Neuronal stem cell (in vitro differentiated cells): ENCODE data around the gene DUSP9. TPM values are rescaled to one million over a fixed set of nuclear protein-coding genes. Genes with fewer than 3 reads are reported as not detected.

Source experiments
- DNase-seq: peaks from one replicate; pipeline ENCODE4 v3.0.0-alpha.2; 2013; ENCODE audit warnings: low spot score
- H2AFZ ChIP-seq: one replicate; pipeline ENCODE4 v1.6.1; 2013; ENCODE audit warnings: mild to moderate bottlenecking, low read length, inconsistent platforms
- H2AK5ac ChIP-seq: 2 replicates; pipeline ENCODE4 v1.6.1; 2013; ENCODE audit warnings: low read depth, mild to moderate bottlenecking, inconsistent platforms, low read length, moderate library complexity, mixed read lengths
- H2BK120ac ChIP-seq: 2 replicates; pipeline ENCODE4 v1.6.1; 2013; ENCODE audit warnings: low read depth, mild to moderate bottlenecking, inconsistent platforms, low read length, moderate library complexity, mixed read lengths
- H2BK12ac ChIP-seq: one replicate; pipeline ENCODE4 v1.6.1; 2013; ENCODE audit warnings: low read length, inconsistent platforms
- H2BK15ac ChIP-seq: 2 replicates; pipeline ENCODE4 v1.6.1; 2013; ENCODE audit warnings: mild to moderate bottlenecking, low read length, inconsistent platforms, mixed read lengths
- H2BK5ac ChIP-seq: one replicate; pipeline ENCODE4 v1.6.1; 2013; ENCODE audit warnings: inconsistent platforms, mild to moderate bottlenecking, low read length, moderate library complexity
- H3K14ac ChIP-seq: one replicate; pipeline ENCODE4 v1.6.1; 2013; ENCODE audit warnings: low read length, inconsistent platforms
- H3K18ac ChIP-seq: 2 replicates; pipeline ENCODE4 v1.6.1; 2013; ENCODE audit warnings: low read length, inconsistent platforms
- H3K23ac ChIP-seq: 2 replicates; pipeline ENCODE4 v1.6.1; 2013; ENCODE audit warnings: low read depth, mild to moderate bottlenecking, mixed read lengths, low read length, inconsistent platforms; ENCODE audit not compliant: poor library complexity
- H3K27ac ChIP-seq: replicated peaks from 3 replicates; pipeline ENCODE4 v1.5.1; 2013; ENCODE audit warnings: low read length, inconsistent platforms
- H3K27me3 ChIP-seq, 3 experiments: 2 replicates each; pipeline ENCODE4 v1.6.1; 2013; ENCODE audit warnings: low read length in 3 of 3, mild to moderate bottlenecking in 2 of 3, inconsistent platforms in 1 of 3, low read depth in 1 of 3, mixed read lengths in 1 of 3, moderate library complexity in 1 of 3; ENCODE audit not compliant: control insufficient read depth in 3 of 3, insufficient read depth in 3 of 3
- H3K36me3 ChIP-seq, 2 donors: replicated peaks in 1 of 2; 2 replicates each; pipeline ENCODE4 v1.6.1; 2013; ENCODE audit warnings: low read length in 2 of 2; ENCODE audit not compliant: control insufficient read depth in 2 of 2, insufficient read depth in 2 of 2
- H3K4ac ChIP-seq: 2 replicates; pipeline ENCODE4 v1.6.1; 2013; ENCODE audit warnings: inconsistent platforms, mild to moderate bottlenecking, low read length, moderate library complexity
- H3K4me1 ChIP-seq, 2 donors: 1 replicate in 1 of 2; 2 replicates in 1 of 2; pipeline ENCODE4 v1.6.1; 2013; ENCODE audit warnings: low read length in 2 of 2, low read depth in 1 of 2; ENCODE audit not compliant: control insufficient read depth in 2 of 2, insufficient read depth in 1 of 2
- H3K4me2 ChIP-seq: one replicate; pipeline ENCODE4 v1.6.1; 2013; ENCODE audit warnings: mild to moderate bottlenecking, low read length, inconsistent platforms; ENCODE audit not compliant: insufficient read depth, poor library complexity, severe bottlenecking
- H3K4me3 ChIP-seq, 2 donors: 2 replicates each; pipeline ENCODE4 v1.5.1; 2013; ENCODE audit warnings: low read length in 2 of 2, mild to moderate bottlenecking in 2 of 2, inconsistent platforms in 1 of 2, moderate library complexity in 1 of 2
- H3K79me1 ChIP-seq: one replicate; pipeline ENCODE4 v1.6.1; 2013; ENCODE audit warnings: low read depth, mild to moderate bottlenecking, inconsistent platforms, low read length, moderate library complexity
- H3K9ac ChIP-seq: one replicate; pipeline ENCODE4 v1.6.1; 2013; ENCODE audit warnings: mild to moderate bottlenecking, low read depth, low read length, inconsistent platforms; ENCODE audit not compliant: poor library complexity
- H3K9me3 ChIP-seq, 2 donors: replicated peaks in 1 of 2; 2 replicates each; pipeline versions ENCODE3 to v1.6.1; 2013; ENCODE audit warnings: low read length in 2 of 2, mild to moderate bottlenecking in 2 of 2, inconsistent platforms in 1 of 2, low read depth in 1 of 2, mixed read lengths in 1 of 2, moderate library complexity in 1 of 2; ENCODE audit not compliant: control insufficient read depth in 2 of 2, insufficient read depth in 1 of 2
- H4K8ac ChIP-seq: one replicate; pipeline ENCODE4 v1.6.1; 2013; ENCODE audit warnings: low read depth, mild to moderate bottlenecking, inconsistent platforms, low read length, moderate library complexity
- H4K91ac ChIP-seq: one replicate; pipeline ENCODE4 v1.6.1; 2013; ENCODE audit warnings: low read length, low read depth, mild to moderate bottlenecking, inconsistent platforms; ENCODE audit not compliant: poor library complexity
- WGBS, 2 donors: extraction: QIAGEN DNeasy Blood & Tissue Kit; methylation state at CpG; one replicate each; pipeline ENCODE4 v1.1.7; 2013; ENCODE audit warnings: missing lambda C conversion rate in 2 of 2, mixed read lengths in 1 of 2; ENCODE audit not compliant: insufficient read length in 2 of 2, insufficient replicate concordance in 1 of 2; ENCODE audit errors: extremely low coverage in 2 of 2; 5-methylcytosine and 5-hydroxymethylcytosine counted together
- polyA plus RNA-seq, 2 experiments: library from polyadenylated mRNA; stranded (reverse); fragments of 200-250 nt; gene quantifications; one replicate each; pipeline ENCODE4 v1.2.3, GENCODE V29; 2013

The DUSP9 gene, protein sequence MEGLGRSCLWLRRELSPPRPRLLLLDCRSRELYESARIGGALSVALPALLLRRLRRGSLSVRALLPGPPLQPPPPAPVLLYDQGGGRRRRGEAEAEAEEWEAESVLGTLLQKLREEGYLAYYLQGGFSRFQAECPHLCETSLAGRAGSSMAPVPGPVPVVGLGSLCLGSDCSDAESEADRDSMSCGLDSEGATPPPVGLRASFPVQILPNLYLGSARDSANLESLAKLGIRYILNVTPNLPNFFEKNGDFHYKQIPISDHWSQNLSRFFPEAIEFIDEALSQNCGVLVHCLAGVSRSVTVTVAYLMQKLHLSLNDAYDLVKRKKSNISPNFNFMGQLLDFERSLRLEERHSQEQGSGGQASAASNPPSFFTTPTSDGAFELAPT
- 1.5 TPM for polyA plus RNA-seq (2013, experiment 1 of 2)
- polyA plus RNA-seq (2013, experiment 2 of 2) = 1.4 TPM

DNA sequence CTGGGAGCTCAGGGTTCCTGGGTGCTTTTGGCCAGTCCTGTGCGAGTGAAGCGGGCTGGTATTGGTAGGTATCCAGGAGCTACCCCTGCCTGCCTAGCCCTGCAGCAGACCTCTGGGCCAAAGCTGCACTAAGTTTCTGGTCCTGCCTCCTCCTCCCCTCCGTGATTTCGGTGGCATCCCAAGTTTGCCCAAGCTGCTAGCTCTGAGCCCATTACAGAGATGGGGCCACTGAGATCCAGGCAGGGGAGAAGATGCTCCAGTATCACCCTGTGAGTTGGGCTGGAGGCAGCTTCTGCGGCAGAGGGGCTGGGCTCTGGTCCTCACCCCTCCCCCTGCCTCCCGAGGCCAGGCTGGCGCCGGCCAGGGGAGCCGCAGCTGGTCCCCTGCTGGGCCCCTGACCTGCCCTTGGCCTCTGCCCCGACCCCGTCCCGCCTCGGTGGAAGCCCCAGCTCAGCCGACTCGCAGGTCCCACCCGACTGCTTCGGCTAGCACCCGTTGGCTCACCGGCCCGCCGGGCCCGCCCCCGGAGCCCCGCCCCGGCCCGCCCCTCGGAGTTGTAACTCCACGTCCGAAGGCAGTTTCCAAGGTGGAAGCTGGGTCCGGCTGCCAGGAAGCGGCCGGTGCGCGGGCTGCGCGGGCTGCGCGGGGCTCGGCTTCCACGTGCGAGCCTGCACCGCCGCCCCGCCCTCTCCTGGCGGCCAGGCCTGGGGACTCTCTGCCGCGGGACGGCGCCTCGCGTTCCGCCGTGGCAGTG lies at the start of gene DUSP9:
Gene DUSP9, plus strand, starts transcription at position 584 of the 754 bp plus-strand sequence. CDS start 751 bp downstream, outside the sequence.
- H3K79me1 ChIP-seq = no peaks in the 10 kb centered on the region
- no peak within 1 kb of the TSS for H4K91ac ChIP-seq
- H2AK5ac ChIP-seq = no peak within 1 kb of the TSS
- no peak for DNase-seq
- H3K4me1 ChIP-seq = peaks cover 5 to 10% of the 10 kb centered on the region in 2 donors
- no peak within 1 kb of the TSS for H2BK120ac ChIP-seq
- H3K23ac ChIP-seq = no peak within 1 kb of the TSS
- H3K9ac ChIP-seq = peak within 1 kb of the TSS; percentile 44
- H3K9me3 ChIP-seq = no peaks in the 10 kb centered on the region
- H2AFZ ChIP-seq = peak within 1 kb of the TSS; percentile 59
- H4K8ac ChIP-seq = no peak within 1 kb of the TSS
- no peak within 1 kb of the TSS for H2BK15ac ChIP-seq
- H2BK12ac ChIP-seq = no peak within 1 kb of the TSS
- H3K14ac ChIP-seq = no peak within 1 kb of the TSS
- H3K27ac ChIP-seq = no peak within 1 kb of the TSS
- H3K36me3 ChIP-seq = no peaks in the 10 kb centered on the region
- no peak within 1 kb of the TSS for H3K4ac ChIP-seq
- H2BK5ac ChIP-seq = no peak within 1 kb of the TSS
- peaks cover 7 to 66% (median 64%) of the 10 kb centered on the region in 3 experiments for H3K27me3 ChIP-seq
- no CpG with 5 or more reads among the region's 53 CpGs for WGBS, 2 donors
- no peak within 1 kb of the TSS for H3K4me3 ChIP-seq
- H3K4me2 ChIP-seq = peak within 1 kb of the TSS; percentile 49
- peak within 1 kb of the TSS; percentile 38 for H3K18ac ChIP-seq

DNA sequence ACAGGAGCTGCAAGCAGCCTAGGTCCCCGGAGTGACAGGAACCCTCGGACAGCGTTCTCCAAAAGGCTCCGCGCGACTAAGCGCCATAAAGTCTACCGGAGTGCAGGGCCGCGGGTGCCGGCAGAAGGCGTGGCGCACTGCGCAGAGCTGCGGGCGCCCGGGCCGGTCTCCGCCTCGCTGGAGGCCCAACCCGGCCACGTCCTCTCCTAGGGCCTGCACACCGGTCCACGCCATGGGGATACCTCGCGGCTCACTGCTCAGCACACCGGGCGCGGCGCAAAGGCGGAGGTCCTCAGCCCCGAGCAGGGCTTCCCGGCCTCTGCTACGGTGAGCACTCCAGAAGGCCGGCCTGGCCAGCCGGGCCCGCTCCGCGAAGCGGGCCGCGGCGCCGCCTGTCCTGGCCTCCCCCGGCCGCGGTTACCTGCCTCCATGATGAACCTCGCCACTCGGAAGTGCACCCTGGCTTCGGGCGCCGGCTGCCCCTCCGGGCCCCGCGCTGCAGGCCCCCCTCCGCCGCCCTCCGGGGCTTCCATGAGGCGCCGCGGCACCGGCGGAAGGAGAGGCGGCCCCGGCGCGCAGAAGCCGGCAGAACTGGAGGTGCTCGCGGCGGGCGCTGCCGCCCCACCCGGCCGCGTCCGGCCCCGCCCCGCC lies 48.3 kb upstream of the DUSP9 start, which contains the start of gene CCNQ:
Gene CCNQ, minus strand, starts transcription at position 599 of the 651 bp plus-strand sequence. Its CDS starts 66 bp downstream, at position 533.
- H3K36me3 ChIP-seq = peaks cover 2 to 11% of the 10 kb centered on the region in 2 donors
- H2BK15ac ChIP-seq = no peak within 1 kb of the TSS
- H2BK5ac ChIP-seq = no peak within 1 kb of the TSS
- no peaks in the 10 kb centered on the region for H3K4me1 ChIP-seq
- H3K18ac ChIP-seq = peak within 1 kb of the TSS; percentile 83
- H3K9ac ChIP-seq = peak within 1 kb of the TSS; percentile 93
- no peak within 1 kb of the TSS for H2BK120ac ChIP-seq
- peak within 1 kb of the TSS; percentile 67 to 95 for H3K4me3 ChIP-seq
- H3K9me3 ChIP-seq = peaks cover 0 to 4% of the 10 kb centered on the region in 2 donors
- no peak within 1 kb of the TSS for H2BK12ac ChIP-seq
- H2AFZ ChIP-seq = peak within 1 kb of the TSS; percentile 84
- WGBS, 2 donors = no CpG with 5 or more reads among the region's 79 CpGs
- no peak within 1 kb of the TSS for H3K23ac ChIP-seq
- no peak within 1 kb of the TSS for H4K8ac ChIP-seq
- peaks cover 6% of the 10 kb centered on the region for H3K79me1 ChIP-seq
- H3K27me3 ChIP-seq = peaks cover 0 to 19% (median 0%) of the 10 kb centered on the region in 3 experiments
- no peak within 1 kb of the TSS for H3K27ac ChIP-seq
- peak within 1 kb of the TSS; percentile 66 for H3K4me2 ChIP-seq
- H3K4ac ChIP-seq = no peak within 1 kb of the TSS
- DNase-seq = no peak
- no peak within 1 kb of the TSS for H2AK5ac ChIP-seq
- H3K14ac ChIP-seq = no peak within 1 kb of the TSS
- H4K91ac ChIP-seq = no peak within 1 kb of the TSS

DNA sequence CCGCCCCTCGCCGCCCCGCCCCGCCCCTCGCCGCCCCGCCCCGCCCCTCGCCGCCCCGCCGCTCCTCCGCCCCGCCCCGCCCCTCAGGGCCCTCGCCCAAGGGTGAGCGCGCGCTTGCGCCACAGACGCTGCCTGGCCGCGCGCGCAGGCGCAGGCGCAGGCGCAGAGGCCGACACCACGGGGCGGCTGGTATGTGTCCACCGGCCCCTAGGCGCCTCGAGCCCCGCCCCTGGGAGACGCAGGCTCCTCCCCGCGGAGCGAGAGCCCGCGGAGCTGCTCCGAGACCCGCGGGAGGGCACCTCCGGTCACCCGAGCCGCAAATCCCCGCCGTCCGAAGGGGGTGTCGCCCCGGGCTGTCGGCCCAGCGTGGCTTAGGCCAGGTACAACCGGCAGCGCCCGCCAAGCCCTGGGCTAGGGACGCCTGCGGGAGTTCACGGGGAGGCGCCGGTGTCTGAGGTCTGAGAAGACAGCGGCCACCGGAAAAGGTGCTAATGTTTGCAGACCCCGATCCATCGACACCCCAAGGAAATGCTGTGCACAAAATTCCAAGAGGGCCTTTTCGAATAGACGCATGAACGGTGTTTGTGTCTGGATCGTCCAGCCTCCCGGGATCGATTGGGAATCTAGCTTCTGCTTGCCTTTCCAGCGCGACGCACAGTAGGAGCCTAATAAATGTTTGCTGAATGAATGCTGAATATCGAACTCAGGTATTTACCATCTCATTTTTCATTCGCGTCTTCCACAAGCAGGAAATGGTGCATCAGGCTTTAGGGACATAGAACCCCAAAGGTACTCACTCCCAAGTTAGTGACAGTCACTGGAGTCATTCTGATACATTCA lies 47.6 kb upstream of the DUSP9 start:
- Histone ChIP-seq H3K27ac (no peak overlapping the region), H3K14ac (no peak overlapping the region), H3K4ac (no peak overlapping the region), H3K4me3 (peak overlapping the region; percentile 67 to 91), H3K79me1 (peaks cover 6% of the 10 kb centered on the region), H4K8ac (no peak overlapping the region), H3K4me2 (peak overlapping the region; percentile 56), H3K23ac (no peak overlapping the region), H2BK15ac (no peak overlapping the region), H4K91ac (no peak overlapping the region), H2BK12ac (no peak overlapping the region), H3K36me3 (peaks cover 0 to 5% of the 10 kb centered on the region in 2 donors), H3K18ac (peak overlapping the region; percentile 71), H3K9me3 (peaks cover 0 to 4% of the 10 kb centered on the region in 2 donors), H3K27me3 (peaks cover 0 to 18% (median 0%) of the 10 kb centered on the region in 3 experiments), H2AK5ac (no peak overlapping the region), H2AFZ (peak overlapping the region; percentile 84), H3K4me1 (no peaks in the 10 kb centered on the region), H2BK5ac (no peak overlapping the region), H3K9ac (peak overlapping the region; percentile 84), H2BK120ac (no peak overlapping the region)
- peak; percentile 81 for DNase-seq
- no CpG with 5 or more reads among the region's 79 CpGs for WGBS, 2 donors
